Nephron (organoid): ENCODE measurements around the gene SCAPER.

ENCODE experiments used
- H3K27ac Mint-ChIP-seq, 3 experiments: 2 replicates each; pipeline ENCODE4 v1.8.0; 2020; ENCODE audit warnings: mixed read lengths in 3 of 3, mild to moderate bottlenecking in 2 of 3, moderate library complexity in 1 of 3
- H3K27me3 Mint-ChIP-seq: 2 replicates; pipeline ENCODE4 v1.8.0; 2021; ENCODE audit warnings: low read depth, mild to moderate bottlenecking, moderate library complexity, mixed read lengths
- H3K36me3 Mint-ChIP-seq: 2 replicates; pipeline ENCODE4 v1.8.0; 2020; ENCODE audit warnings: low read depth, mixed read lengths
- H3K4me1 Mint-ChIP-seq: 2 replicates; pipeline ENCODE4 v1.8.0; 2020; ENCODE audit warnings: mixed read lengths
- H3K4me3 Mint-ChIP-seq, 3 experiments: 2 replicates each; pipeline ENCODE4 v1.8.0; 2020; ENCODE audit warnings: mild to moderate bottlenecking in 3 of 3, mixed read lengths in 3 of 3, moderate library complexity in 2 of 3
- H3K9me3 Mint-ChIP-seq: 2 replicates; pipeline ENCODE4 v1.8.0; 2020; ENCODE audit warnings: mixed read lengths
- CTCF ChIP-seq, 3 experiments: fragments of 200-600 bp; sonication (generic); IDR thresholded peaks; one replicate each; pipeline ENCODE4 v1.5.0; 2021; ENCODE audit warnings: antibody characterized with exemption in 3 of 3; ENCODE audit not compliant: unreplicated experiment in 3 of 3

Gene SCAPER

DNA sequence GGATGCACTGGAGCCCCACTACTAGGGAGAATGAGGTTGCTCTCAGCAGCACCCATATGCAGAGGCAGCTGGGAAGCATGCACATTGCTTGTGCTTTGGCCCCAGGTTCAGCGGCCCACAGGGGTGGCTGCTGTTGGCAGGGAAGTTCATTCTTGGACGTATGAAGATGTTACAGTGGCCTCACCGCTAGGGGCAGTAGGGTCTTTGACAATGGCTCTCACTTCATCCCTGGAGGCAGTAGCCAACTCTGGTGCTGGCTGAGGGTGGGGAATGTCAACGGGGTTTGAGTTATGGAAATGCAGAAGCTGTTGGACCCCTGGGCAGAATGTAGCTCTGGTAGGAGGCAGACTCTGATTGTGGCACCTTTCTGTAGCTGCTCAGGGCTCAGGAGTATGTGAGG is 279.9 kb downstream of the SCAPER start:
- Mint-ChIP-seq H3K36me3 (peaks cover 4% of the 10 kb centered on the region), H3K27me3 (no peaks in the 10 kb centered on the region), H3K27ac (no peak overlapping the region), H3K9me3 (peaks cover 10% of the 10 kb centered on the region), H3K4me3 (no peak overlapping the region), H3K4me1 (no peaks in the 10 kb centered on the region)
- TF ChIP-seq CTCF (IDR thresholded peaks at IDR 0.05; ENCODE audit: unreplicated experiment in 3 of 3) = no peak

DNA sequence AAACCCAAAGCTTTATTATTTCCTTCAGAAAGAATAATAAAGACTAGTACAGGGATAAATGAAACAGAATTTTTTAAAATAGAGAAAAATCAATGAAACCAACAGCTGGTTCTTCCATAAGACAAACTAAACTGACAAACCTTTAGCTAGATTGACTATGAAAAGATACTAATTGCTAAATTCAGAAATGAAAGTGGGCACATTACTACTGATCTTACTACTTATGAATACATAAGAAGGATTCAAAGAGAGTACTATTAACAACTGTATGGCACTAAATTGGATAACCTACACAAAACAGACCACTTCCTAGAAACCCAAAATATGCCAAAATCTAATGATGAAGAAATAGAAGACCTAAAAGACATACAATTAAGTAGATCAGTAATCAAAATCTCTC is 290.4 kb downstream of the SCAPER start:
- no peaks in the 10 kb centered on the region for H3K4me1 Mint-ChIP-seq
- peaks cover 47% of the 10 kb centered on the region for H3K9me3 Mint-ChIP-seq
- H3K27me3 Mint-ChIP-seq = peaks cover 3% of the 10 kb centered on the region
- H3K27ac Mint-ChIP-seq = no peak overlapping the region
- no peak for TF ChIP-seq CTCF (IDR thresholded peaks at IDR 0.05; ENCODE audit: unreplicated experiment in 3 of 3)
- H3K36me3 Mint-ChIP-seq = peaks cover 70% of the 10 kb centered on the region
- H3K4me3 Mint-ChIP-seq = no peak overlapping the region

DNA sequence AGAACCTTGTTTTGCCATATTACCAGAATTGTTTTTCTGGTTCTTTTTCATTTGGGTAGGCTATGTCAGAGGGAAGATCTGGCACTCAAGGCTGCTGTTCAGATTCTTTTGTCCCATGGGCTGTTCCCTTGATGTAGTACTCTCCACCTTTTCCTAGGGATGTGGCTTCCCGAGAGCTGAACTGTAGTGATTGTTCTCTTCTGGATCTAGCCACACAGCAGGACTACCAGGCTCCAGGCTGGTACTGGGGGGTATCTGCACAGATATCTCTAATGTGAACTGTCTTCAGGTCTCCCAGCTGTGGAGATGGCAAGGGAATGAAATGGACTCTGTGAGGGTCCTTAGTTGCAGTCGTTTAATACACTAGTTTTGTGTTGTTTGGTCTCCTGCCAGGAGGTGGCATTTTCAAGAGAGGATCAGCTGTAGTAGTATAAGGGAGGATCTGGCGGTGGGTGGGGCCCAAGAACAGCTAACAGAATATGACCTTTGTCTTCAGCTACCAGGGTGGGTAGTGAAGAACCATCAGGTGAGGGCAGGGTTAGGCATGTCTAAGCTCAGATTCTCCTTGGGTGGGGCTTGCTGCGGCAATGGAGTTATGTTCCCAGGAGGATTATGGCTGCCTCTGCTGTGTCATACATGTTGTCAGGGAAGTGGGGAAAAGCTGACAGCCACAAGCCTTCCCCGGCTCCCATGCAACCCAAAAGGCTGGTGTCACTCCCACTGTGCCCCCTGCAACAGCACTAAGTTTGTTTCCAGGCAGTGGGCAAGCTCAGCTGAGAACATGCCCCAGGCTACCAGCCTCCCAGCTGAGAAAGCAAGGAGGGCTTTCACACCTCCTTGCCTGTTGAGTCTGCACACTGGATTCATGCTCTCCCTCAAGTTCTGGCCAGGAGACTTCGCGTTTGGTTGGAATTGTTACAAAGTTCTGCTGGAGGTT is 316.1 kb downstream of the SCAPER start:
- no peak for TF ChIP-seq CTCF (IDR thresholded peaks at IDR 0.05; ENCODE audit: unreplicated experiment in 3 of 3)
- Mint-ChIP-seq H3K36me3 (peaks cover 13% of the 10 kb centered on the region), H3K27me3 (no peaks in the 10 kb centered on the region), H3K27ac (no peak overlapping the region), H3K4me3 (no peak overlapping the region), H3K9me3 (peaks cover 5% of the 10 kb centered on the region), H3K4me1 (no peaks in the 10 kb centered on the region)

GRCh38 chr15:76585576-76585897 is 319.6 kb downstream of the SCAPER start:
- H3K27me3 Mint-ChIP-seq = no peaks in the 10 kb centered on the region
- no peak overlapping the region for H3K4me3 Mint-ChIP-seq
- peaks cover 33% of the 10 kb centered on the region for H3K9me3 Mint-ChIP-seq
- TF ChIP-seq CTCF (IDR thresholded peaks at IDR 0.05; ENCODE audit: unreplicated experiment in 3 of 3) = no peak
- no peak overlapping the region for H3K27ac Mint-ChIP-seq
- H3K4me1 Mint-ChIP-seq = no peaks in the 10 kb centered on the region
- H3K36me3 Mint-ChIP-seq = peaks cover 29% of the 10 kb centered on the region

GRCh38 chr15:76584868-76585575 is 320.1 kb downstream of the SCAPER start:
- Mint-ChIP-seq H3K9me3 (peaks cover 34% of the 10 kb centered on the region), H3K27ac (no peak overlapping the region), H3K36me3 (peaks cover 31% of the 10 kb centered on the region), H3K4me3 (no peak overlapping the region), H3K27me3 (no peaks in the 10 kb centered on the region), H3K4me1 (no peaks in the 10 kb centered on the region)
- no peak for TF ChIP-seq CTCF (IDR thresholded peaks at IDR 0.05; ENCODE audit: unreplicated experiment in 3 of 3)
